ENCODE measurements around the gene NXPH1.

NXPH1 gene

GRCh38 chr7:8433477-8434289, at the start of gene NXPH1:
Gene NXPH1 (plus strand): TSS chr7:8433609.
- DNase-seq (ENCODE audit: low read depth) = no peak

DNA sequence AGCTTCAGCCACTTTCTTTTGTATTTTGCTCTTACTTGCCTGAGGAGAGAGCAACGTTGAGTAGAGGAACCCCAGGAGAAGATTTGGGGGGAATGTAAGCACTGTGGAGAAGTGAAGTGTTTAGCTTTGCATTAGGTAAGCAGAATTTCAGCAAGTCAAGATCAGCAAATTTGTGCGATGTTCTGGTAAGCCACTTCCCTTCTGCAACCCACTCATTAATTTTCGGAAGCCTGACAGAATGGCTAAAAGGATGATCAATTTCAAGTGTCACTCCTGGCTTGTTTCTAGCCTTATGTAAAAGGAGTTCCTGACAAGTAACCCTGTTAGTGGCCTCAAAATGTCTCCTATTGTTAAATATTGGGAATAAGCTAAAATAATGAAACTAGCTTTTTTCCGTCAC, 48.5 kb upstream of the NXPH1 start:
- no peak for DNase-seq (ENCODE audit: low read depth)

GRCh38 chr7:8386926-8387550, 46.4 kb upstream of the NXPH1 start:
- DNase-seq (ENCODE audit: low read depth) = no peak

DNA sequence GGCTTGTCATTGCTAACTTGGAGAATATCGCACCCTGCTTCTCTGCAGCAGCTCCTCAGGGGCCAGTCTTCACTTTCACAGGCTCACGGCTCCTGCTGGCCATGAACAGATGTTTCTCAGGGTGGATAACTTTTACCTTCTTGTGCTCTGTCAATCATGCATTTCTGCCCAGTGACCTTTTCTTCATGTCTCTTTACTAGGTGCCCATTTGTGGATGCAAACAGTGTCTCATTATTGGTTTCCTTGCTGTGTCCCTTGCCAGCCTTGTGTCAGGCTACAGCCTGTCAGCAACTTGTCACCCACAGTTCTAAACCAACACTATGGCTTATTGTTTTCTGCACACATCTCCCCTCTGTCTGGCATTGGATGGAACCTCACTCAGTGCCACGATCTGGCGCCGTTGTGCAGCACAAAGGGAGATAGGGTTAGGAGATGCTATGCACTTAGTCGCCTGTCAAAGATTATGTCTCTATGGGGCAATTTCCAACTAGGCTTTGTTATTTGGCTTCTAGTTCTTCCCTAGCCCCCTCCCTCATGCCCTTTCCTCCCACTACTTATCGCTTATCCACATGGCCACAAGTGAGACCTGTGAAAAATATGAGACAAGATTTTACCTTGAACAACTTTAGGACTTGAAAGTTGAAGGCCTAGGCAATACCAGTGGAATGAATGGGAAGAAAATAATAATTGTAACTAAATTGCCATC, 45.7 kb upstream of the NXPH1 start:
- no peak for DNase-seq (ENCODE audit: low read depth)

DNA sequence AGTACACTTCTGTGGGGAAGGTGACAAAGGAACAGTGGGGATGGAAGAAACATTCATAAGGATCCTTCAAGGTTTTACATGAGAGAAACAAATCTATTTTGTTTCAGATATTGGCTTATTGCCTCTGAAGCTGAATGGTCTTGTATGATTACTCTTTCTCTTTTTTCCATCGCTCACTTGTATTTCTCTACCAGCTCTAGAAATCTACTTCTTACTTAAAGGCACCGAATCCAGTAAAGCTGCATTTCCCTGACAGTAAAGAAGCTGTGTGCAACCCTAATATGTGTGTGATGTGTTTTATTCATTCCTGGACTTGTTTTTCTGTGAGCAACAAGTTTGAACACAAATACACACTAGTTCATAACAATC, 45.2 kb upstream of the NXPH1 start:
- no peak for DNase-seq (ENCODE audit: low read depth)

DNA sequence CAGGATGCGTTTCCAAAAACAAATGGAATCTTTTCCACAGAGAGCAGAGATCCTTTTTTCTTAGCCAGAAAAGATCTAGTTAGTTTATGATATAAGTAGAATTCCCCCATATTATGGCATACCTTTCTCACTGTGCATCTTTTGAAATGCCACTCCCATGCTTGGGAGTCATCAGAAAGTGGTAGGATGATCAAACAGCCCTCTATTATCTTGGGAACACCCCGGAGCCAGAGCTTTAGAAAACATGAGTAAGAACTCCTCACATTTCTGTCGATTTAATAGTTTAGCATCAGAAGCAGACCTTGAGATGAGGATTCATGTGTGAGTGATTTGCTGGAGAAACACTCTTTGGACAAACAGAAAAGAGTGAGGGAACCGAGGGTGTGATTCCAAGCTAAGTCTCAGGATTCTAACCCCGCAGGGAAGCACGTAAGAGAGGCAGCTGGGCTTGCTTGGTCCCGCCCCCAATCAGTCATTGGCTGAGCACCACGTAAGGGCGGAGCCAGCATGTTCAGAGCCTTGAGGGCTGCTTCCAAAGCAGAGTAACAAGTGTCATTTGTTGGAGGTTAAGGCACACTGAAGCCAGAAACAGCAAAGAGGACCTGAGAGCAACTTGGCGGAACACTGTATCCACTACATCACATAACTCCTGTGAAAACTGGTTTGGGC, 43.7 kb upstream of the NXPH1 start:
- no peak for DNase-seq (ENCODE audit: low read depth)

GRCh38 chr7:8390262-8390626, 43.2 kb upstream of the NXPH1 start:
- DNase-seq (ENCODE audit: low read depth) = no peak

- DNase-seq (ENCODE audit: low read depth) = no peak
Measured at GRCh38 chr7:8391353-8392062, 41.9 kb upstream of the NXPH1 start.

DNA sequence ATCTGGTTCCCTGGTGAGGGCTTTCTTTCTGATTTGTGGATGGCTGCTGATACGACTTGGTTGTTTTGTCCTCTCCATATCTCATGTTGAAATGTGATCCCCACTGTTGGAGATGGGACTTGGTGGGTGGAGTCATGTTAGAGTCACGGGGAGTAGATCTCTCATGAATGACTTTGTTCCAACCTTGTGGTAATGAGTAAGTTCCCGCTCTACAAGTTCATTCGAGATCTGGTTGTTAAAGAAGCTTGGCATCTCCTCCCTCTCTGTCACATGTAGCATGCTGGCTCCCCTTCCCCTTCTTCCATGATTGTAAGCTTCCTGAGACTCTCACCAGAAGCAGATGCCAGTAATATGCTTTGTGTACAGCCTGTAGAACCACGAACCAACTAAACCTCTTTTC, 37.1 kb upstream of the NXPH1 start:
- no peak for DNase-seq (ENCODE audit: low read depth)

DNA sequence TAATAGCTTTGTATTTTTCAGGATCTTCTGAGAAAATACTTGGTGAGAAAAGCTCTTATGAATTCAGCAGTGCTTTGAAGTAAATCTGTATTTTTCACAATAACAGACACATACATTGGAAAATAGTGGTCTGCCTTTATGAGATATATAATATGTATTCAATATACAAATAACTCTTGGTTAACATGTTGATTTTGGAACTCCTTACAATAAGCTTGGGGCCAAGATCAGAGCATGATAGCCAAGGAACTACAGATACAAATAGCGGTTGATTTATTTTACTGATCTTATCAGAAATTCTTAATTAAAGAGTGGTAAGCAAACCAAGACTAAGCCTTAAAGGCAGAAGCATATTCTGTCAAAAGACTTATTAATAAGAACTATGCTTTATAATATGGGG, 24.5 kb upstream of the NXPH1 start:
- no peak for DNase-seq (ENCODE audit: low read depth)

DNA sequence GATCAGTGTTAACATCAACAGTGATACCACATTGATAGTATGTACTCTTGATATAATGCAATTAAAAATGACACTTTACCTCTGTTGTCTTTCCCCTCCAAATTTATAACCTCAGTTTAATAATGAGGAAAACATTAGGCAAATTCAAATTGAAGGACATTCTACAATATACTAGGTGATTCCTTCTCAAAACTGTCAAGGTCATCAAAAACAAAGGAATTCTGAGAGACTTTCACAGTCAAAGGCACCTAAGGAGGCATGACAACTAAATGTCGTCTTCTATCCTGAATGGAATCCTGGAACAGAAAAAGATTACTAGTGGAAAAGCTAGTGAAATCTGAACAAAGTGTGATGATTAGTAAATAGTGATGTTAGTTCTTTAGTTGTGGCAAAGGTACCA, 22.3 kb upstream of the NXPH1 start:
- no peak for DNase-seq (ENCODE audit: low read depth)

DNA sequence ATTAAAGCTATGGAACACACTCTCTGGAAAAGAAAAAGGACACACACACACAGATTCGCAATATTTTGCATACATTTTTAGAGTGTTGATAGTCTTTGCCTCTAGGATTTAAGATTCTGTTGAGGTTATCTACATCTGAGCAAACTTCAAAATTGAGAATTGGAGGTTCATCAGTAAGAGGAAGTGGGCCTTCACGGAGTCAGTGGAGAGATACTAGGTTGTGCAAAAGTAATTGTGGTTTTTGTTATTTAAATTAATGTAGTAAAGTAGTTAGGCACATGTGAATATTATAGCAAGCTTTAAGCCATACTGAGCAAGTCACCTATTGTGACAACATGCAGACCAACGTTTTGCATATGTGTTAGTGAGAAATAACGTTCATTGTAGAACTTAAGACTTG, 19.8 kb upstream of the NXPH1 start:
- no peak for DNase-seq (ENCODE audit: low read depth)

- peak; percentile 59 for DNase-seq (ENCODE audit: low read depth)
Measured at GRCh38 chr7:8418629-8419245, 14.7 kb upstream of the NXPH1 start.

- no peak for DNase-seq (ENCODE audit: low read depth)
Measured at GRCh38 chr7:8422177-8422576, 11.2 kb upstream of the NXPH1 start.

GRCh38 chr7:8423057-8423456, 10.4 kb upstream of the NXPH1 start:
- DNase-seq (ENCODE audit: low read depth) = no peak

DNA sequence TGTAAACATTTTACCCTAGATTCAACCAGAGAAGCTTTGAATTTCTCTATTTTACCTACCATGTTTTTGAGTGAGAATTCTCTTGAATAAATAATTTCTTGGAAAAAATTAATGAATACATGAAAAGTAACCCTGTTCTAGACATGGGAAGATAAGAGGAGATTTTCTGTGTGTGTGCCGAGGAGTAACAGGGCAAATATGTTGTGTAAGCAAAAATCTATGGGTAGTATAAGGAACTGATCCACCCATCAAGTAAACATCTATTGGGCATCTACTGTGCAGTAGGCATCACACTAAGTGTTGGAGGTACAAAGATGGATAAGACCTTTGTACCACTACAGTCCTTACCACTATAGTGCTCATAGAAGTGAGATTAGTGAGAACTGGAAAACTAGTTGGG, 8.2 kb upstream of the NXPH1 start:
- no peak for DNase-seq (ENCODE audit: low read depth)

DNA sequence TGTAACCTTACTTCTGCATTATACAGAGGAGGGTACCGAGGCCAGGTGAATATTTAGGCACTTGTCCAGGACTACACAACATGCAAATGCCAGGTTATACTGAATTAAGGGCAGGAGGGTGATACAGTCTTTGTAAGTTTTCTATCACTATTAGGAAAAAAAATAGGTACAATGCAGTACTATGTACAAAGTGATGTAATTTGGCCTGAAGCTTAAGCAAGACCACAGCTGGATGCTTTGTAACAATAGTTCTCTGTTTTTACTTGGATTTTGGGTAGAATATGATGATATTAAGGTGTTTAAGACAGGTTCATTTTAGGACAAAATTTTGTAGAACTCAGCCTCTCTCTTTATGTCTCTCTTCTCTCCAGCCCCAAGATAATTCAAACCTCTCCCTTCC, 2.8 kb upstream of the NXPH1 start:
- no peak for DNase-seq (ENCODE audit: low read depth)

DNA sequence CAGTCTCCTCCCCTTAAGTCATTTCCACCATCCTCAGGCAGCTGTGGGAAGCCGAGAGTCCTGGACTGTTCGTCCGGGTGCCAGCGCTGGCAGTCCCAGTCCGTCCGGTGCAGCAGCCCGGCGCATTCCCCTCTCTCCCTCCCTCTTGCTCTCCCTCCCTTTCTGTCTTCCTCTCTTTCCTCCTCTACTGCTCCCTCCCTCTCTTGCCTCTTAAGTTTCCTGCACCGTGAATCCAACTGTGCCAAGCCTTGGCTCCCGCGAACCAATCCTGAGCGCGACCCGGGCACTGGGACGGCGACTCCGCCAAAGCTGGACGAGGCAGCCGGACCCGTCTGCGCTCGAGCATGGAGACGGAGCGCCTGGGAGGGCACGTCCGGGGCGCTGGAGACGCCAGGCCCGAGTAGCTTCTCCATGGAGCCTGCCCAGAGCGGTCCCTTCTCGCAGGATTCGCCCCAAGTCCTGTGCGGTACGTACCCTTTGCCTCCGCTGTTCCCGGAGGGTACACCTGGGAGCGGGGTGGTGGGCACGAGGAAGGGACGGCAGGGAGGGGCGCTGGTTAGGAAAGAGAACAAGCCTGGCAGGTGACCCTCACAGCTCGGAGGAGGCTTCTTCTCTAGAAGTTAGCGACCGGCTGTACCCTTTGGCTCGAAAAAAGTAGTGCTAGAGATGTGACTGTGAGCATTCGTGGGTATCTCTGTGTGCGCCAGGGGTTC, 1.0 kb downstream of the NXPH1 start:
- no peak for DNase-seq (ENCODE audit: low read depth)

DNA sequence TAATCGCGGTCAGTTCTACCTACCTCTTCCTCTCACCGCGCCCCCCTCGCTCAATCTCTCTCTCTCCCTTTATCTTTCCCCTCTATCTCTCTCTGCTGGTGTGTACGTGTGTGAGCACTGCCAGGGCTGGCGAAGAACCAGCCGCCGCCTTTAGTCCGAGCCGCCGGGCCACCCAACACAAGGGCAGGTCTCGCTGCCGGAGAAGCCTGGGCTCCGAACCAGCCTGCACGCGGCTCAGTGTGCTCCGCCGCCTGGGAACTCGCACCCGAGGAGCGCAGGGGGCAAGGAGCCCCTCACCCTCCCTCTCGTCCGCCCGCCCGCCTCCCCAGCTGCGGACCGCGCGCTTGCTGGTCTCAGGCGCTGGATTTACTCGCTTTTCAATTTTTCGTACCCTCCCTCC, 1.7 kb downstream of the NXPH1 start:
- DNase-seq (ENCODE audit: low read depth) = no peak

DNA sequence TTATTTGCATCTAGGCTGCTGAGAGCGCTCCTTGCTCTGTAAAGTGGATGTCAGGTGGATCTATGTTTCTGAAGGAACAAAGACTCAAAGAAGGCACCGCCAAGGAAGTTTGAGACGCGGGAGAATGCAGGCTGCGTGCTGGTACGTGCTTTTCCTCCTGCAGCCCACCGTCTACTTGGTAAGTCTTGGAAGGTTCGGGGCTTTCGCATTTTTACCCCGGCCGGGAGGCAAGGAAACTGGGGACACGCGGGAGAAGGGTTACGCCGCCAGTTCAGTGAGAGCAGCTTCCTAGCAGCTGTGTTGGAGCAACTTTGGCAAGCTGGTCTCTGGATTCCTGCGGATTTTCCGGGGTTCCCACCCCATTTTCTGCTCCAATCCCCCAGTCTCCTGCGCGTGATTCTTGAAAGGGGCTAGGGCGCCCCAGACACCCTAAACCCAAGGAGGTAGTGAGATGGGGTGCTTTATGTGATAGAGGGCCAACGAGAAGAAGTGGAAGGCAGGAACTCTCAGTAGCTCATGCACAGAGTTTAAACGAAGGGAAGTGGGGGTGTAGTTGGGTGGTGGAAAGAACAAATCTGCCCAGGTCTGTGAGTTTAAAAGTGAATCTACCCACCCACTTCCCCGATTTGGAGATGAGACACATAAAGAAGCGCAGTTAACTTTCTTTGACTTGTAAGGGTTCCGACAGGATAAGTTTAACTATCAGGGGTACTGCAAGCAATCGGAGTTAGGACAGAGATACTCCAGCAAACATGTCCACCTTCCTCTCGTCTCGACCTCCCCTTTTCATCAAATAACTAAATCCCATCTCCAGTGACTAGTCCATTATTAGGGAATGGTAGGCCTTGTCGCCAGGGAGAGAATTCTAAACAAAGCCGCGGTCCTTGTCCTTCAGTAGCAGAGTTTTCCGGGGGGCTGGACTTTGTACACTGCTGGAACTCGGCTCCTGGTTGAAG, 2.5 kb downstream of the NXPH1 start:
- DNase-seq (ENCODE audit: low read depth) = no peak
